GM18951 (cell line): ENCODE measurements around the gene FARP1.

Source experiments
- POLR2A ChIP-seq: IDR thresholded peaks from 4 replicates; pipeline ENCODE4 v1.6.1; 2011; ENCODE audit warnings: mild to moderate bottlenecking; ENCODE audit not compliant: insufficient read length, insufficient read depth; ENCODE audit errors: extremely low read depth
- in situ Hi-C: fragments of 300-500 bp; cut with MboI; formaldehyde crosslinking; loops from one replicate; pipeline ENCODE4 v1.12.0; 2022; ENCODE audit warnings: low sequenced_read_pairs, mixed read lengths, inconsistent platforms; ENCODE audit not compliant: unreplicated experiment

The FARP1 gene

DNA sequence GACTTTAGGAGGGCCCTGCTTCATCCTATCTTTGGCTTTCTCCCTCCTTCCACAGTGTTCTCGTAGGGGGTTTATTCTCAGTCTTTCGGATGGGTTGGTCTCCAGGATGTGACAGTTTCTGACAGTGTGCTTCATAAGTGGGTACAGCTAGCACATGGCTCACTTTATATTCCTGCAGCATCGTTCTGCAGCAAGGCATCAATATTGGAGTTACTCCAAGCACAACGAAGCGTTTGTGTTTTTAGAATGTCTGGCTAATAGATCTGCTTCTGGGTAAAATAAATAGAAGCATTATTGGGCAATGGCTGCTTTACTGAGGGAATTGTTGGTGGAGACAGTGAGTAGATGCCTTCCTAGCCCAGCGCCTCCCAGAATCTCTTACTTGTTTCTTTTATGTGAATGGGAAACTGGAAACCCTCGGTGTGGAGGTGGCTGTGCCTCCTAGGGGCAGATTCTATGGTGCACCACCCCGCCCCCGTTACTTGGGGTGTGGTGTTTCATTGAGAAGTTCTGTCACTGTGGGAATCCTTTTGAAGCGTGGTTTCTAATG, 2.0 kb downstream of the FARP1 start:
- TF ChIP-seq POLR2A, result no peak
- in situ Hi-C loops, result no loop called here

DNA sequence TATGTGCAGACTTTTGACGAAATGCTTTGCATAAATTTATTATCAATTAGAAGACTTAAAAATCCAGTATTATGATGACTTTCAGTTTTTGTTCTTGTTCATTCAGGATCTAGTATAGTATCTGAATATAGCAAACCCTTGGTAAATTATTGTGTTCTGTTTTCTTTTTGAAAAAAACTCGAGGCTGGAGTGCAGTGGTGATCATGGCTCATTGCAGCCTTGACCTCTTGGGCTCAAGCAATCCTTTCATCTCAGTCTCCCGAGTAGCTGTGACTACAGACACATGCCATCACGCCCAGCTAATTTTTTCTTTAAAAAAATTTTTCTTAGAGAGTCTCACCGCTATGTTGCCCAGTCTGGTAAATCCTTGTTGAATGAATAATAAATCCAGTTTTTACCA, 4.6 kb downstream of the FARP1 start:
- TF ChIP-seq POLR2A, result no peak
- in situ Hi-C loops, result no loop called here

DNA sequence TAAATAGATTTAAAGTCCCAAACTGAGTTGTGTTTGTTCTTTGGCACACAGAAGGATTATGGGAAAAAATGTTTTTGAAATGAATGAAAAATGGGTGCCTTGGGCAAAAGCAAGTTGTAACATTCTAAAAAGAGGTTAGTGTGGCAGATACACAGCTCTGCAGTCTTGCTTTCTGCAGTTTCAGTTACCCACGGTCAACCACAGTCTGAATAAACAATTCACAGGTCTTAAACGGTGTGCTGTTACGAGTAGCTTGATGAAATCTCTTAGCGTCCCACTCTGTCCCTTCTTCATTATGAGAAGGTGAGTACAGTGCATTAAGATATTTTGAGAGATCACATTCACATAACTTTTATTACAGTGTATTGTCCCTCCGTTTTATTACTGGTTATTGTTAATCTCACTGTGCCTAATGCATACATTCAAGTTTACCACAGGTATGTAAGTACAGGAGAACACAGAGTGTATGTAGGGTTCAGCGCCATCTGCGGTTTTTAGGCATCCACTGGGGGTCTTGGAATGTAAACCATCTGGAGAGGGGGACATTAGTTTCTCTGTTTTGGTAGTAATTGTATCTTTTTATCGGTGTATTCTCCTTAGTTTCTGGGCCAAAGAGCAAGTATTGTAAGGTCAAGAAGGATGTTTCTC, 8.1 kb downstream of the FARP1 start:
- no peak for TF ChIP-seq POLR2A
- in situ Hi-C loops, result no loop called here

GRCh38 chr13:98155475-98156109, 12.7 kb downstream of the FARP1 start:
- no peak for TF ChIP-seq POLR2A
- in situ Hi-C loops, result no loop called here

- in situ Hi-C loops, result no loop called here
- TF ChIP-seq POLR2A, result no peak
Observed at GRCh38 chr13:98156259-98156658, 13.4 kb downstream of the FARP1 start.

DNA sequence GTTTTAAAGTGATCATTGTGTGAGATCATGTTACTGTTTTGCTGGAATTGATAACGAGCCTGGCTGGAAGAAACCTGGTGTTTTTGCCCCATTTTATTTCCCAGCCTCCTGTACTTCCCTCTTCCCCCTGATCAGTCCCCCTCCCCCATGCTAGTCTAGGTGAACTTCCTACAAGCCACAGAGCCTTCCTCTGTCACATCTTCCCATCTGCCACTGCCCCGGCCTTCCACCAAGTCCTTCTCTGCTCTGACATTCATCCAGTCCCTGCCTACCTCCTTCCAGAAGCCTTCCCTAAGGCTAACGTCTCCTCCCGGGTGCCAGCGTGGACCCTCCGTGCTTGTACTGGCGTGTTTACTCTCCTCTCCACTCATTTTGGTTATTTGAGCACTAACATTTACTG, 14.3 kb downstream of the FARP1 start:
- TF ChIP-seq POLR2A, result no peak
- in situ Hi-C loops, result no loop called here

DNA sequence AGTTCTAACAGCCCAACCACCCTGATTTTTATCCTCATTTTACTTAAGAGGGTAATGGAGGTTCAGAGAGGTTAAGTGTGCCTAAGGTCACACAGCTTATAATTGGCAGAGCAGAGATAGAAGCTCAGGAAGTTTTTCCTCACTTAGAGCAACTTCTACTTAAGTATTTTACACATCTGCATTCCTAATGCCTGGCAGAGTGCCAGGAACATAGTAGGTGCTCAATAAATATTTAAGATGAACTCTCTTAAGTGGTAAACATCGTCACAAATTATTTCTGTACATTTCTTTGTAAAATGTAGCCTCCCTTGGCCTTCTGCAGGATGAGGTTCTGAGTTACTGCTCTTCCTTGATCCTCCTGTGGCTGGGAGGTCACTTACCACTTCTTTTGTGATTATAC, 14.7 kb downstream of the FARP1 start:
- no peak for TF ChIP-seq POLR2A
- in situ Hi-C loops, result no loop called here

GRCh38 chr13:98158172-98158899, 15.4 kb downstream of the FARP1 start:
- in situ Hi-C loops, result no loop called here
- no peak for TF ChIP-seq POLR2A

GRCh38 chr13:98162935-98163334, 20.0 kb downstream of the FARP1 start:
- TF ChIP-seq POLR2A, result no peak
- in situ Hi-C loops, result no loop called here

- in situ Hi-C loops, result no loop called here
- TF ChIP-seq POLR2A, result no peak
Observed at GRCh38 chr13:98169331-98169730, 26.4 kb downstream of the FARP1 start.

DNA sequence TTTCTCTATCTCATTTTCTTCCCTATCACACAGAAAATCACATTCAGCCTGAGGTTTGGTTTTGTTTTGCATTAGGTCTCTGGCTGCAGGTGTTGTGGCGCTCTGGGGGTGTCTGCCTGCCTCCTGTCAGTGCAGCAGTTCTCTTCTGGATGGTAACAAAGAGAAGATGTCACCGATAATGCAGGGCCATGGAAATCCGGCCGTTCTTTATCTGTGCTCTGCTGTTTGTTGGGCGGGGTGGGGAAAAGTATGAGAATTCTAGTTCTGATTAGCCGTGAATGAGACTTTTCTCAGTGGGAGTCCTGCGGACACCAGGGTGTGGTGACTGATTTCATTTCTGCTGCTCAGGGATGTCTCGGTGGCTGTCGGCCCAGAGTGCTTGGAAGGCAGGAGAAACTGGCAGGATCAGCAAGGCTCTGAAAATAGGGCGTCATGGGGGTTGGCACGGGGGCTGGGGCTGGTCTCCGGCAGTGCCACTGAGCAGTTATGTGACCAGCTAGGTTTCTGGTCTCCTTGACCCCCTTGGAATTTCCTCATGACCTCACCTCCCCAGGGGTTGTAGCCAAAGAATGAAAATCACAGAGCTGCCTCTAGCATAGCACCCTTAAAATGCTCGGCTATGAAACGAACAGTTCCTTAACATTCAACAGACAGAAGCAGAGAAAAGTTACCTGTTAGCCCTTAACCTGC, 29.2 kb downstream of the FARP1 start:
- no peak for TF ChIP-seq POLR2A
- in situ Hi-C loops, result no loop called here

DNA sequence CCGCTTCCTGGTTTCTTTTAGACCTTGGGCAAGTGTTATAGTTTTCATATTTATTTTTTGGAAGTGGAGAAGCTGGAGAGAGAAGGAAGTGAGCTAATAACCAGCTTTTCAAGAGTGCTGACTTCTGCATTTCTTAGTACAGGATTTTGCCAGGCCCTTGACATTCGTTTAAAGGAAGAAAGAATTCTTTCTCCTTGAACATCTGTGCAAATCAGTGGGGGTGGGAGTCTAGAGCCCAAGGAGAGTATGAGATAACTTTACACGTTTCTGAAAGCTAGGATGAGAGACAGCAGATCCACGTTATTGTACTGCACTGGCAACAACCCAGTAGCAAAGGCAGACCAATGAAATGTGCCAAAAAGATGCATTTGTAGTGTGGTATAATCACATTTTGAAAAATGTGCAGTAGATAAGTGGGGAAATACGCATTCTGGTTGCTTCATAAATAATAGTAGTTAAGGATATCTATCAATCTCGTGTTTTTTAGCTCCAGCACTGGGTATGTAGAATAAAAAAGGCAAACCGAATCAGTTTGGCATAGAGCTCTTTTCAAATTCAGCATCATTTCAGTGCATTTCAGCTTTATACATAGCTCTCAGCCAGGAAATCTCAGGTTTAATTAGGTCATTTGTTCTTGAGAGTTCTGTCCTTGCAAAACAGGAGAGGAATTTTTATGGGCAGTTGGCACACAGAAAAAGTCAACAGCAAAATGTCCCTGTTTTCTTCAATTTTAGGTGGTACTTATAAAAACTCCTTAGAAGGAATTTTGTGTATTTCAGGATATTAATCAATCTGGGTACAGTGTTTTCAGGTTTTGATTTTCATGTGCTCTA, 29.9 kb downstream of the FARP1 start:
- no peak for TF ChIP-seq POLR2A
- in situ Hi-C loops, result no loop called here

- in situ Hi-C loops, result no loop called here
- no peak for TF ChIP-seq POLR2A
Observed at GRCh38 chr13:98173431-98174152, 30.7 kb downstream of the FARP1 start.
